ENCODE results near the gene STOM. TPM values are rescaled to one million over a fixed set of nuclear protein-coding genes. Genes with fewer than 3 reads are reported as not detected.

Gene STOM
- total and polyA plus RNA-seq, 8 donors: 13.9 to 65.1 (median 32.0) TPM

- intact Hi-C loops (cut with DNase I): no loop called here
- H3K9me3 ChIP-seq: no peaks in the 10 kb centered on the region
Measured at GRCh38 chr9:121353241-121354061, 16.6 kb downstream of the STOM start.

DNA sequence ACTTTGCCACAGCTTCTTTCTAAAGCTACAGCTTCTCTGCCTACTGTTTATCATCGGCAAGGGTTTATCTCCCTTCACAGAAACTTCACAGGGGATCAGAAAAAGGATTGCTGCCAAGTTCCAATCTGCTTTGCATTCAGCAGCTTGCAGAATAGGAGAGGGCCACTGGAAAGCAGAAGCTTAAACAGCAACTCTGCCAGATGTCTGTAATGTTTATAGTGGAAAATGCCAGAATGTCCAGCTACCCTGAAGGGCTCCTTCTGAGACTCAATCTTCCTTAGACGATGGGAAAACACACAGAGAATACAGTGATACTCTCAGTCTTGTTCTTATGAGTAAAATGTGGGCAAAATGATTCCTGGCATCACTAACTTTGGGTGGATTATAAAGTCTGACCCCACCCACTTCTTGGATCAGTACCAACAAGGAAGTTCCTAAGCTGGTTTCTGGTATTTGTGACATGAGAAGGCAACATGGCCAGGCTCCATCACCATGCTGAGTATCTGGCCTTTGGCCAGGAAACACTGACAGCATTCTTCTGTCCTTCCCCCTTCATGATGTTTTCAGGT, 19.0 kb downstream of the STOM start:
- intact Hi-C loops (cut with DNase I): no loop called here
- peak in 4 of 6 donors; percentile 57 to 75 (median 61) for DNase-seq
- Histone ChIP-seq H3K27ac (peak overlapping the region in 2 of 4 donors; percentile 60 to 70), H3K36me3 (no peaks in the 10 kb centered on the region), H3K4me1 (peaks cover 0 to 14% (median 5%) of the 10 kb centered on the region in 3 donors), H3K27me3 (no peaks in the 10 kb centered on the region), H3K9me3 (no peaks in the 10 kb centered on the region), H3K4me3 (no peak overlapping the region)
- peak; percentile 41 for FAIRE-seq
- ATAC-seq: peak; percentile 78 to 87 (median 82)
- TF ChIP-seq, protein P1, sequence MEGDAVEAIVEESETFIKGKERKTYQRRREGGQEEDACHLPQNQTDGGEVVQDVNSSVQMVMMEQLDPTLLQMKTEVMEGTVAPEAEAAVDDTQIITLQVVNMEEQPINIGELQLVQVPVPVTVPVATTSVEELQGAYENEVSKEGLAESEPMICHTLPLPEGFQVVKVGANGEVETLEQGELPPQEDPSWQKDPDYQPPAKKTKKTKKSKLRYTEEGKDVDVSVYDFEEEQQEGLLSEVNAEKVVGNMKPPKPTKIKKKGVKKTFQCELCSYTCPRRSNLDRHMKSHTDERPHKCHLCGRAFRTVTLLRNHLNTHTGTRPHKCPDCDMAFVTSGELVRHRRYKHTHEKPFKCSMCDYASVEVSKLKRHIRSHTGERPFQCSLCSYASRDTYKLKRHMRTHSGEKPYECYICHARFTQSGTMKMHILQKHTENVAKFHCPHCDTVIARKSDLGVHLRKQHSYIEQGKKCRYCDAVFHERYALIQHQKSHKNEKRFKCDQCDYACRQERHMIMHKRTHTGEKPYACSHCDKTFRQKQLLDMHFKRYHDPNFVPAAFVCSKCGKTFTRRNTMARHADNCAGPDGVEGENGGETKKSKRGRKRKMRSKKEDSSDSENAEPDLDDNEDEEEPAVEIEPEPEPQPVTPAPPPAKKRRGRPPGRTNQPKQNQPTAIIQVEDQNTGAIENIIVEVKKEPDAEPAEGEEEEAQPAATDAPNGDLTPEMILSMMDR (IDR thresholded peaks at IDR 0.05): no peak
- 3 to 6% methylated on average over 2 of the region's 2 CpGs for WGBS, 2 donors

More at GRCh38 chr9:121353241-121354061, 16.6 kb downstream of the STOM start:
- Histone ChIP-seq H3K36me3 (no peaks in the 10 kb centered on the region), H3K4me1 (peaks cover 0 to 14% (median 5%) of the 10 kb centered on the region in 3 donors), H3K27me3 (no peaks in the 10 kb centered on the region), H3K4me3 (no peak overlapping the region), H3K27ac (peak overlapping the region in 1 of 4 donors; percentile 21)
- 78 to 86% methylated on average over 9 of the region's 9 CpGs for WGBS, 2 donors
- FAIRE-seq (no peak), DNase-seq (no peak), ATAC-seq (peak in 2 of 4 donors; percentile 18 to 33)
- TF ChIP-seq, protein P1 (IDR thresholded peaks at IDR 0.05): no peak

DNA sequence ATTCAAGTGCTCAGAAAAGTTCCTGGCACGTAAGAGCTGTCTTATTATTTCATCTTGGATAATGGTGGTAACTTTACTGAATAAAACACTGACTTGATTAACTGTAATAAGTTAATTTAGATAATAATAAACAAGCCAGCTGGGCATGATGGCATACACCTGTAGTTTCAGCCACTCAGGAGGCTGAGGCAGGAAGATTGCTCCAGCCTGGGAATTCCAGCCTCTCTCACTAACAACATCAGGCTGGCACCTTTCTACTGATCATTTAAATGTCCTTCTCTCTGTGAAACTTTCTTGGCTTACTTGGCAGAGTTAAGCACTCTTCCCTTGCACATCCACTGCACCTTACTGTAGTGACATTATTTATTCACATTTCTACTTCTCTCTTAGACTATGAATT, 20.0 kb downstream of the STOM start:
- intact Hi-C loops (cut with DNase I): no loop called here
- ATAC-seq (peak in 1 of 4 donors; percentile 21), FAIRE-seq (no peak), DNase-seq (no peak)
- no peaks in the 10 kb centered on the region for H3K9me3 ChIP-seq
- H3K4me1 ChIP-seq: peaks cover 0 to 14% (median 5%) of the 10 kb centered on the region in 3 donors
- no peaks in the 10 kb centered on the region for H3K27me3 ChIP-seq
- no peak overlapping the region for H3K4me3 ChIP-seq
- H3K27ac ChIP-seq: peak overlapping the region in 2 of 4 donors; percentile 60 to 70
- WGBS, 2 donors: 54 to 65% methylated on average over 1 of the region's 1 CpG
- TF ChIP-seq, protein P1 (IDR thresholded peaks at IDR 0.05): no peak
- H3K36me3 ChIP-seq: no peaks in the 10 kb centered on the region

GRCh38 chr9:121349009-121349408, 21.0 kb downstream of the STOM start:
- Histone ChIP-seq H3K4me1 (peaks cover 5 to 22% (median 10%) of the 10 kb centered on the region in 3 donors), H3K27me3 (no peaks in the 10 kb centered on the region), H3K4me3 (no peak overlapping the region), H3K36me3 (no peaks in the 10 kb centered on the region), H3K27ac (no peak overlapping the region), H3K9me3 (no peaks in the 10 kb centered on the region)
- 64 to 71% methylated on average over 8 of the region's 8 CpGs for WGBS, 2 donors
- FAIRE-seq (no peak), DNase-seq (no peak), ATAC-seq (no peak)
- intact Hi-C loops (cut with DNase I): no loop called here
- TF ChIP-seq, protein P1 (IDR thresholded peaks at IDR 0.05): no peak
